Hematopoietic multipotent progenitor cell treated with erythropoietin and hydrocortisone succinate and interleukin-3 and kit ligand, for 17 days (in vitro differentiated cells): ENCODE data around the gene BNIP5.
A peak's percentile ranks its signal among the peaks of the same experiment; 100 is the strongest.
"Not testable (repeated sequence)": the region's sequence is repeated elsewhere in the genome, so short reads cannot be mapped to it uniquely, and the experiment has no call there.

Experiments used
- DNase-seq: peaks from one replicate; pipeline ENCODE4 v3.0.0-alpha.2; 2015; ENCODE audit warnings: low spot score

Gene BNIP5

DNA sequence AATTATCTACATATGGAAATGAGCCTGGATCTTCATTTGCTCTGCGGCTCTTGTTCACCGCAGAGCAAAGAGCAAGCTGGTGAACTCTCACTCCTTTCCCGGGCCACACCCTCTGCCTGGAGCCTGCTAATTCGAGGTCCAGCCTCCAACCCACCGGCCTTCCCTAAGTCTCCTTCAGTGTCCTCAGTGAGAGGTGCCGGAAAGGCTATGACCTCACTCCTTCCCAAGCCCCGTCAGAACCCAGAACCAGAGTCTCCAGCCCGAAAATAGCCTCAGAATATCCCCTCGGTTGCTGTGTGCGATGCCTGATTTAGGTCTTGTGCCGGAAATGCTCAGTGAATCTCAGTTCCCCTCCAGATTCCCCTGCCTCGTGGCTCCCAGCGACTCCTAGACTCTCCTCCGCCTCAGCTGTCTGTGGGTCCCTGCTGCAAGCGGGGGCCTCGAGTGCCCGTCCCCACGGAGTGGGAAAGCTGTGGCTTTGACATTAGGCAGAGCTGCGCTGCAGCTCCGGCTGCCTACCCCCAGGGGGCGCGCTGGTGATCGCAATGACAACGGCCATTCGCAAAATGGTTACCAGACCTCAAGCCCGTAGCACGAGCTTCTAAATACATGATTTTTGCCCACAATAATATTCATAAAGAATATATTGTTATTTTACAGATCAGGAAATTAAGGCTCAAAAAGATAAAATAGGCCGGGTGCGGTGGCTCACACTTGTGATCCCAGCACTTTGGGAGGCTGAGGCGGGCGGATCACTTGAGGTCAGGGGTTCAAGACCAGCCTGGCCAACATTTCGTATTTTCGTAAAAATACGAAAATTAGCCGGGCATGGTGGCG lies 4.1 kb upstream of the BNIP5 start:
- DNase-seq = peak; percentile 75

- DNase-seq = no peak
Measured at GRCh38 chr6:36340306-36340617, 3.6 kb upstream of the BNIP5 start.

GRCh38 chr6:36339146-36339545 lies 2.5 kb upstream of the BNIP5 start:
- DNase-seq = no peak

DNA sequence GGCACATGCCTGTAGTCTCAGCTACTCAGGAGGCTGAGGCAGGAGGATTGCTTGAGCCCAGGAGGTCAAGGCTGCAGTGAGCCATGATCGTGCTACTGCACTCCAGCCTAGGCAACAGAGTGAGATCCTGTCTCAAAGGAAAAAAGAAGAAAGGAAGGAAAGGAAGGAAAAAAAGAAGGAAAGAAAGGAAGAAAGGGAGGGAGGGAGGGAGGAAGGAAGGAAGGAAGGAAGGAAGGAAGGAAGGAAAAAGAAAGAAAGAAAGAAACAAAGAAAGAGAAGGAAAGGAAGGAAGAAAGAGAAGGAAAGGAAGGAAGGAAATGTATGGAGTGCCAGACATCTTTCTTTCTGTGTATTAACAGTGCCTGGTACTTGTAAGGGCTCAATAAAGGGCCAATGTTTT lies 1.5 kb upstream of the BNIP5 start:
- DNase-seq = not testable (repeated sequence)

DNA sequence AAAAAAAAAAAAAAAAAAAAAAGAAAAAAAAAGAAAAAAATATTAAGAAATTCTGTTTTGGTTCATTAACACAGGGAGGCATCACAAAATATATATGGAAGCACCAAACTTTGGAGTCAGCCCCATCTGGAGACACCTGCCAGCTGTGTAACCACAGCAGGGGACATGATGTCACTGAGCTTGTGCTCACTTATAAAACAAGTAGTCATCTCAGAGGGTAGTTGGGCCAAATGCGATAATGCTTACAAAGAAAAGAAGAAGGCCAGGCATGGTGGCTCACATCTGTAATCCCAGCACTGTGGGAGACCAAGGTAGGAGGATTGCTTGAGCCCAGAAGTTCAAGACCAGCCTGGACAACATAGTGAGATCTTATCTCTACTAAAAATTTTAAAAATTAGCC lies 1.1 kb upstream of the BNIP5 start:
- DNase-seq = no peak

GRCh38 chr6:36336208-36336710 lies 429 bp downstream of the BNIP5 start:
- no peak for DNase-seq

DNA sequence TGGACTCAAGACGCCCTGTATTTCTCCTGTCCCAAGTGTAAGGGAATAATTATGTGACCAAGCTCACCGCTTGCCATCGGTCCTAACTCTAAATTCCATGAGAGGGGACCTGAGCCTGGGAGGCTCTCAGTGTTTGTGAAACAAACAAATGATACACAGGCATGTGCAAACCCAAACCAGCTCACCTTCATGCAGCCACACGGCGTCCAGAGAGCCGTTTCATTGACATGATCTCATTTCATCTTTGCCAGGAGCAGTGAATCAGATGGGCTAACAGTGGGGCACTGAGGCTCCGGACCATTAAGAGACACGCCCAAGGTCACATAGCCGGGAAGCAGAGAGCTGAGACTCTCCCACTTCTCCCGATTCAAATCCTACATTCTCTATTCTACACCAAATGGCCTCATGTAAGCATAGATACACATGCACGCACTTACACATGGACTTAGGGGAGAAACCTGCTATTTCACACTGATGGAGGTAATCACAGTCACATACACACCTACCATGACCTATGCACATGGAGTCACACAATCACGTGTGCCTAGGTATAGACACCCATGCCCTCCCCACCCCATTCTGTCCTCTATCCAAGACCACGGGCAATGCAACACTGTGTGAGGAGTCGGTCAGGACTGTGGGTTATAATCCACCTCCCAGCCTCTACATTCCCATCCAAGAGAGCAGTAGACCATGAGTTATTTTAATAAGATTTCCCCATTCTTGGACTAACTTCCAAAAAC lies 1.1 kb downstream of the BNIP5 start:
- DNase-seq = no peak

DNA sequence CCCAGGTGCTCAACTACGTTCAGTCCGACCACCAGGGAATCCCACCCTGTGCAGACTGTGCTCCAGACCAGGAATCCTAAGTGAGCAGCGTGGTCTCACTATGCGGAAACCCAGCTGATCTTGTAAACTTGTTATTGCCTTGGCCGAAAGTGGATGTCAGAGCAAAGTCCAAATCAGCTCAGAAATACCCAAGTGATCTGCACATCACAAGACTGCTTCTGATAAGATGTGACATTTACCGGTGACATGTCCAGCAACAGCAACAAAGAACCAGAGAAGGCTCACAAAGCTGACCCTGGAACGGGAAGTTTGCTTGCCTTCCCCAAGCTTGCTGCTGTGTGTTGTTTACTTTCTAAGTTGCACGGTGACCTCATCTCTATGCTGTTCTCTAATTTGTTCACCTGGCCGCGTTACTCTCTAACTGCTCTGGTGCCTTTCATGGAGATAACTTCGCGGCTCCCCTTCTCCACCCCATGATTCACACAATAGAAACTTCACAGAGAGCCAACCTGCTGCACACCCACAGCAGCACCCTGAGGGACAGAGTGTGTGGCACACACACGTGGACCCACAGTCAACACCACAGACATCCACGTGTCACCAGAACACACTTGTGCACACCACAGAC lies 1.7 kb downstream of the BNIP5 start:
- no peak for DNase-seq

DNA sequence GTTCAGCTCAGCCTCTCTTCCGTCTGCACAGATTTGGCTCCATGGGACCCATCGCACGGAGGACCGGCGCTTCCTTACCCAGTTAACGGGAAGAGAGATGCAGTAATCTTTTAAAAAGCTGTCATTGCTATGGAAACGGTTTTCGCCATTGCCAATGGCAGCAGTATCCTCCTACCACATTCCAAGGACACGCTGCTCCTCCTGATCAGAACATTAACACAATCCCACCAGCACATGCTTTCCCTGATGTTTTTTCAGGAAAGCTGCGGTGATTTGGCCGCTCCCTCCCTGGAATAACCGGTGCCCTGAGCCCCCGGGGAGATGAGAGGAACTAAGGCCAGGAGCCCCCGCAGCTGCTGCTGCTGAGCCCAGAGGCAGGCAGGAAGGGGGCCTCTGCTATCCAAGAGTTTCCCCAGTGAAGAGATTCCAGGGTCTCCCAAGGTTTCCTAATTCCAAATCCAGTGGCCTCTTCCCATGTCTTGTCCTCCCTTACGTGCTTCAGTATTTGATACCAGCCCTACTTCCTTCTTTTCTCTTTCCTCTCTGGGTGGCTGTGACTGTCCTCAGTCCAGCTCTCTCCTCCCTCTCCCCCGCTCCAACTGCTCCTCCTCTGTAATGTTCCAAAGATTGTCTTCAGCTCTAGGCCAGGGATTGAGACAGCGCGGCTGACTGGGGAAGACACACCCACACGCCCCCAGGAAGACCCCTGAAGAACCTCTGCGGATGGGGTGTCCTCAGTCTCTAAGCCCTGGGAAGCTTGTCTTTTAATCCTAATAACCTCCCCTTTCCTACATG lies 2.6 kb downstream of the BNIP5 start:
- DNase-seq = no peak

- DNase-seq = no peak
Measured at GRCh38 chr6:36333171-36333895, 3.4 kb downstream of the BNIP5 start.

DNA sequence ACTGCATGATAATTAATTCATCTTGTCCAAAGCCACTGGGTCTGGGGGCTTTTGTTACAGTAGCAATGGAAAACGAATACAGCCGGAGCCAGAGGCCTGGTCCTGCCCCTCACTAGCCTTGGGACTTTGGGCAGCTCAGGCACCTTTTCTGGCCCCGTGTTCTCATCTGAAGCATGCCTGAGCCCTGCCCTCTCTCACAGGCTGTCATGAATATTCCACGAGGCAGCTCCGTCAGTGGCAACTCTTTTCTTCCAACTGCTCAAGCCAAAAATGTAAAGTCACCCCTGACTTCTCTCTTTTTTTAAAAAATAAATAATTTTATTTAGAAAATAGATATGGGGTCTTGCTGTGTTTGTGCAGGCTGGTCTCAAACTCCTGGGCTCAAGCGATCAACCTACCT lies 5.3 kb downstream of the BNIP5 start:
- no peak for DNase-seq

DNA sequence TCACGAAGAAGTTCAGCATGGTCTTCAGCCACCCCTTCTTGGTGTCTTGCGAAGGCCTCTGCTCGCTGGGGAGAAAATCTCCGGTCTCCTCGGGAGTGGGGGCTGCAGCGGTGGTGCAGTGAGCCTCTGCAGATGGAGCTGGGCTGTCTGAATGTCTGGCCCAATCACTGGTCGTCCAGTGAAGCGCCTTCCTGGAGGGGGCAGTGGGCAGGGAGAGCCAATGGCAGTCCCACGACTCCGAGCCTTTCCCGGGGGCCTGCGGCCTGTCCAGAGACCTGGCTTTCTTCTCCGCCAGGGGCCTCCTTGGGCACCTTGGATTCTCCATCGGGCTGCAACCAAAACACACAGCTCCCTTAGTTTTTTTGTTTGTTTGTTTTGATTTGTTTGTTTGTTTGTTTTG lies 6.3 kb downstream of the BNIP5 start:
- DNase-seq = no peak

DNA sequence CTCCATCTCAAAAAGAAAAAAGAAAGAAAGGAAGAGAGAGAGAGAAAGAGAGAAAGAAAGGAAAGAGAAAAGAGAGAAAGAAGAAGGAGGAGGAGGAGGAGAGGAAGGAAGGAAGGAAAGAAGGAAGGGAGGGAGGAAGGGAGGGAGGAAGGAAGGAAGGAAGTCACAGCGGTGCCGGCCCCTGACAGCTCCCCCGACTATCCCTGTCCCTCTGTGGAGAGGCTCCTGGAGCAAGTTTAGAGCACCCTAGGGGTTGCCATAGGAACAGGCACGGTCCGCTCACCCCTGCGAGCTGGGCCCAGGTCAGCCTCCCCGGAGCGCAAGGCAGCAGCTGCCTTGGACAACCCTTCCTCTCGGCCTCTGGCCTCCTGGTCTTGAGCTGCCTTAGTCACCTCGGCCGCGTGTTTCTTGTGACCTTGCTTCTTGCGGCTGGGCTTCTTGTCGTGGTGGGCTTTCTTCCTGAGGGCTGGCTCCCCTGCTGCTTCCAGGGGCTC lies 6.8 kb downstream of the BNIP5 start:
- DNase-seq = no peak

GRCh38 chr6:36328600-36328999 lies 8.1 kb downstream of the BNIP5 start:
- DNase-seq = no peak

- DNase-seq = no peak
Measured at GRCh38 chr6:36327919-36328236, 8.8 kb downstream of the BNIP5 start.

DNA sequence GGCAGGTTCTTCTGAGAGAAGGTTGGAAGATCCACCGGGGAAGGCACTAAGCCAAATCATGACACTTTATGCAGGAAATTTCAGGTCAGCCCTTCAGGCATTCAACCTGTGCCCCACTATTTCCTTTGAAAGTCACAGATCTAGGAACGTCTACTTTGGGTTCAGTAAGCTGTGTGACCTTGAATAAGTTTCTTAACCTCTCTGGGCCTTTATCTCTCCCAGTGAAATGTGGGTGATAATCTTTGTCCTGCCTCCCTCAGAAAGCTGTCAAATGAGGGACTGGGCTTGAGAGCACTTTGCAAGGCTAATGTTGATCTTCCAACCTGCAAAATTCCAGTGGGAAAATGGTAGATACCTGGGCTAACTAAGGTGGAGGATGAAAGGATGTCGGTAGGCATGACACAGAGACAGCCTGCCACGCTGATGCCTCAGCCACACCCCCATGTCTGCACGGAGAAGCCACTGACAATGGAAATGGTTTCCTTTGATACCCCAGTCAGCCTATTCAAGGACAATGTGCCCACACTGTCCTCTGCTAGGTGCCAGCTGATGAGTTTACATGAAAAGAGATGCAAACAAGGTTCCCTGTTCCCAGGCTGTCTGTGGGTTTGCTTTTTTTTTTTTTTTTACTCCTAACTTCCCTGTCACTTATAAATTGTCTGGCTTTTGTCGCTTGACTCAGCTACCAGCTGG lies 9.3 kb downstream of the BNIP5 start:
- no peak for DNase-seq

GRCh38 chr6:36326356-36326995 lies 10.2 kb downstream of the BNIP5 start:
- DNase-seq = no peak

DNA sequence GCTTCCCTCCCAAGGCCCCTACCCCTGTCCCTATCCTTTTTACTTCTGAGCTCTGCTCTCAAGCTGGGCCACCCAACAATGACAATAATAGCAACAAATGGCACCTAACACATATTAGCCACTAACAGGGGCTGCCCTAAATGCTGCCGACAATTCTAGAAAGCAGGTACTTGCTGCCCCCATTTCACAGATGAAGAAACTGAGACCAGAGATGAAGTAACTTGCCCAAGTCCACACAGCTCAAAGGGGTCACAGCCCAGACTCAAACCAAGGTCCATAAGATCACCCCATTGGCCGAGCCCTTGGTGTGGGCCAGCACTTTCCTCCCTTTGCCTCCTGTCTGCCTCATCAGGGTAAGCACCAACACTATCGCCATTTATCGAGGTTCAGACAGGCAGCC lies 12.0 kb downstream of the BNIP5 start:
- DNase-seq = no peak

DNA sequence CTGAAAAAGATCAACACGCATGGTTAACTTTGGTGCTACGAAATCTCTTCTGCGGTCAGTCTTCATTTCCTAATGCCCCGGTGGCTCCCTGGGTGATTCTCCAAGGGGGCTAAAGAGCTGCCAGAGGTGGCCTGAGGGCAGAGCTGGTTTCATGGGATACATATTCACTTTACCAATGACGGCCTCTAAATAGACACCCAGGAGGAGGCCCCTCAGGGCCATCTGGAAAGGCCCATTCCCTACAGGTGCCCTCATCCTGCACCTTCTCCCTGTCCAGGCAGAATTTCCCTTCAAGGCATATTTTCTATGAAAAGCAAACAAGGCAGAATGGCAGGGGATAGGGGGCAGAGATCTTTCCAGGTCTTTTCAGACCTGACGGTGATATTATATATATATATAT lies 12.5 kb downstream of the BNIP5 start:
- no peak for DNase-seq

DNA sequence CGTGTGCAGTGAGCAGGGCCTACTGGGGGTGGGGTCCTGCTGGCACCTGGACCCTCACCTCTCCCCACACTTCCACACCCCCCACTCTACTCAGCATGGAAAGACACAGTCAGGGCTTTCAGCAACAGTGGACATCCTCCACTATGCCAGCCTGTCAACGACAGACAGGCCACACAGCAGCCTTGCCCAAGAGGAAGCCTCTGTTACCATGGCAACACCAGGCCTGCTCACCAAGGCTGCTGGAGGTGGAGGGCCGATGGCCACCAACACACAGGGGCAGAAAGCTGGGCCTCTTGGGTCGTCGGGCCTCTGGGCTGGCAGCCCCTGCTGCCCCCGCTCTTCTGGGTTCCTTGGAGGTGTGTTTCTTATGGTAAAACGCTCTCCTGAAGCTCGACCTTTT lies 13.6 kb downstream of the BNIP5 start:
- no peak for DNase-seq
